H1 (cell line): ENCODE results near the gene KCNK3. TPM values are rescaled to one million over a fixed set of nuclear protein-coding genes. Genes with fewer than 3 reads are reported as not detected.

Experiments used
- BRCA1 ChIP-seq: IDR thresholded peaks from 2 replicates; pipeline ENCODE4 v1.6.1; 2012; ENCODE audit warnings: low read depth, low read length, improper control_type of control experiment
- CBX5 ChIP-seq: fragments of 300-800, 300-1000 bp; sonication (generic); IDR thresholded peaks from 2 replicates; pipeline ENCODE4 v1.7.1; 2016; ENCODE audit warnings: antibody characterized with exemption, low read length, low read depth
- EZH2 ChIP-seq: fragments of 200-600 bp; sonication (generic); IDR thresholded peaks from 2 replicates; pipeline ENCODE4 v1.7.1; 2012; ENCODE audit warnings: low read depth, mild to moderate bottlenecking, moderate library complexity, low read length, inconsistent platforms; ENCODE audit not compliant: severe bottlenecking
- polyA plus RNA-seq, 7 experiments: library from polyadenylated mRNA; depleted of rRNA in 3 of 7; stranded (reverse) in 5 of 7; unstranded in 2 of 7; fragments of >200 nt in 5 of 7; fragments of 200-250 nt in 2 of 7; gene quantifications; 1 replicate in 5 of 7; 2 replicates in 1 of 7; 4 replicates in 1 of 7; pipeline versions ENCODE4 v1.2.1 to v1.2.3, GENCODE V29; 2011 to 2013; ENCODE audit warnings: missing spikeins in 2 of 7, mixed read lengths in 2 of 7
- total RNA-seq: library from RNA; stranded (reverse); fragmentation: NEBNext Ultra II Directional; extraction: Animal tissue kit (Norgen Biotek cat#: 25700); gene quantifications from 2 replicates; pipeline ENCODE4 v1.2.1, GENCODE V29; 2021
- TF ChIP-seq, protein P1 (sequence below): IDR thresholded peaks from 2 replicates; pipeline ENCODE4 v1.6.1; 2011; ENCODE audit warnings: low read length, improper control_type of control experiment
- TF ChIP-seq, protein P2 (sequence below): IDR thresholded peaks from 2 replicates; pipeline ENCODE4 v1.6.1; 2011; ENCODE audit warnings: low read depth, mild to moderate bottlenecking, low read length; ENCODE audit not compliant: insufficient read depth

KCNK3 gene
- total and polyA plus RNA-seq, 2 of the 8 experiments (the other 6 are each of a cell fraction or from before 2014, with no cell fraction given), result 0.29 to 0.30 TPM

DNA sequence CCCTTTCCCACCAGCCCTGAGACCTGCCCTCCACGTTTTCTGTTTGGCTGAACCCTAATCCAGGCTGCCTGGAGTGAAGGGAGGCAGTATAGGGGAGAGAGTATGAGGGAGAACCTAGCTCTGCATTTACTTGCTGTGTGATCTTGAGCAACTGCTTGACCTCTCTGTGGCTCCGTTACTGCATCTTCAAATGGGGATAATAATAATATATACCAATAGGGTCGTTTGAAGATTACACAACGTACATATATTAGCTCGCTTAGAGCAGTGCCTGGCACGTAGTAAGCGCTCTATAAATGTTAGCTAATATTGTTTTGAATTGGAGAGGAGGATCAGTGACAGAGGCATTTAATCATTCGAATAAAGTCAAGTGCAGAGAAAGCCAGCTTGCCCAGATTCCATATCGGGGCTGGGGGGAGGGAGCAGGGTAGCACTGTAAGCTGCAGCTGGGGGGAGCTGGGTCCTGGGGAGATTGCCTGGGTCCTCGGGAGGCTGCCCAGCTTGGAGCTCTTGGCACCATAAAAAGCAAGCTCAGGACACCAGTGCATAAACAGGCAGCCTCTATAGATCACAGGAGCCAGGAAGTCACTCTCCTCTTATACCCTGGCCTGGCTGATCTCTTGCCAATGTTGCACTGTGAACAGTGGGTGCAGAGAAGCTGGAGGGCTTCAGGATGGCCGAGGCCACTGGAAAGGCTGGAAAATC, 19.1 kb downstream of the KCNK3 start (continued):
- TF ChIP-seq, protein P1, sequence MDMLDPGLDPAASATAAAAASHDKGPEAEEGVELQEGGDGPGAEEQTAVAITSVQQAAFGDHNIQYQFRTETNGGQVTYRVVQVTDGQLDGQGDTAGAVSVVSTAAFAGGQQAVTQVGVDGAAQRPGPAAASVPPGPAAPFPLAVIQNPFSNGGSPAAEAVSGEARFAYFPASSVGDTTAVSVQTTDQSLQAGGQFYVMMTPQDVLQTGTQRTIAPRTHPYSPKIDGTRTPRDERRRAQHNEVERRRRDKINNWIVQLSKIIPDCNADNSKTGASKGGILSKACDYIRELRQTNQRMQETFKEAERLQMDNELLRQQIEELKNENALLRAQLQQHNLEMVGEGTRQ, result no peak
- TF ChIP-seq BRCA1 (no peak), EZH2 (no peak), CBX5 (no peak)
- TF ChIP-seq, protein P2, sequence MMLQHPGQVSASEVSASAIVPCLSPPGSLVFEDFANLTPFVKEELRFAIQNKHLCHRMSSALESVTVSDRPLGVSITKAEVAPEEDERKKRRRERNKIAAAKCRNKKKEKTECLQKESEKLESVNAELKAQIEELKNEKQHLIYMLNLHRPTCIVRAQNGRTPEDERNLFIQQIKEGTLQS, result no peak
